GM18951 (cell line): ENCODE measurements around the gene PTCH2.

Experiments used
- POLR2A ChIP-seq: IDR thresholded peaks from 4 replicates; pipeline ENCODE4 v1.6.1; 2011; ENCODE audit warnings: mild to moderate bottlenecking; ENCODE audit not compliant: insufficient read length, insufficient read depth; ENCODE audit errors: extremely low read depth
- in situ Hi-C: fragments of 300-500 bp; cut with MboI; formaldehyde crosslinking; loops from one replicate; pipeline ENCODE4 v1.12.0; 2022; ENCODE audit warnings: low sequenced_read_pairs, mixed read lengths, inconsistent platforms; ENCODE audit not compliant: unreplicated experiment

PTCH2 gene

DNA sequence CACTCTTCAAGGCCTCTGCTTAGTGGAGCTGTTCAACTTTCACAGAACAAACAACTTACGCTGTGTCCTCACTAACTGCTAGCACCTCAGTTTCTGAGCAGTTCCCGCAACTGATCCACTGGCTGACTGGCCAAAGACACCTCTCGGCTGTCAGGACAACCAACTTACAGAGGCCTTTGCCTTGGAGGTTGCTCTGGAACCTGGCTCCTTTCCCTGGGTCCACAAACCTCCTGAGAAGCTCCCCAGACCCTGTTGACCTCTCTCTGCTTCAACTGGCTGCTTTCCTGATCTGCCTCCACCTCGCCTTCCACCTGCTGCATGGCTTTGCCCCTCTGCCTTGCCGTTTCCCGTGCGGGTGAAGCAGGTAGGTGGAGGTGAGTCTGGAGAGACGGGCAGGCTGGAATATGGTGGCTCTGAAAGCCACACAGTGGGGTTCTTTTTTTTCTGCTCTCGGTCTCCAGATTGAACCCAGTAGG, 21.8 kb downstream of the PTCH2 start:
- TF ChIP-seq POLR2A: no peak
- in situ Hi-C loops: loop anchor here (25.0 kb wide), 1 partner anchor 666 kb away; the partner anchor contains the start of gene TESK2

DNA sequence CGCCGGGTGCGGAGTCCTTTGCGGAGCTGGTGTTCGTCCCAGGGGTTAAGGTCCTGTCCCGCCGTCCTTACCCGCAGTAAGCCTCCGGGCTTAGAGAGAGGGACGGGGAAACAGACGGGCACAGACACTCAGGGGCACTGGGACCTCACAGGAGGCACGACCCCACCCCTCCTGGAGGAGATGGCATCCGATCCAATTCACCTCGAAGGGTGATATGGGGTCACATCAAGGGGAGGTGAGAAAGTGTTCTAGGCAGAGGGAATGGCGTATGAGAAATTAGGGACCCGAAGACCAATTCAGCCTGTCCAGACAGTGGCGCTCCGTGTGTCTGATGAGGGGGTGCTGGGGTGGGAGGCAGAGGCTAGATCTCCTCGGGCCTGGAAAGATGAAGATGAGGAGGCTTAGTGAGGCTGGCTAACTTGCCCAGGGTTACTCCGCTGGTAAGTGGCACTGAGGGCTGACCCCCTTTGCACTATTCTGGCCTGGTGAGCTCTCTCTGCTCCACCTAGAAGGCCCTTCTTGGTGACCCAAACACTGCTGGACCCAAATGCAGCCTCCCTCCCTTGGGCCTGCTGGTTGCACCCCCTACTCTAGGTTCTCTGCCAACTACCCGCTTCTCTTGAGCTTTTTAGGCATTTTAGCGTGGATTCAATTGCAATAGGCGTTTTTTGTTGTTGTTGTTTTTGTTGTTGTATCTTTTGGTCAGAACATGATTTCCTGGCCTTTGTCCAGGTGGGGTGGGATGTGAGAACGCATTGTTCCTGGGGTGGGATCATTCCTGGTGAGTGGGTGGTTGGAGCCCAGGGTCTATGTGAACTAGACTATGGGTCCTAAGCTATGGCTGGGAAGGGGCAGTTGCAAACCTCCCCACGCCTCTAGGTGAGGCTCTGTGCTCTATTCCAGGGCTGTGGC, 22.5 kb downstream of the PTCH2 start:
- in situ Hi-C loops: loop anchor here (25.0 kb wide), 1 partner anchor 667 kb away; the partner anchor contains the start of gene TESK2
- no peak for TF ChIP-seq POLR2A

- peak; percentile 99 for TF ChIP-seq POLR2A
- in situ Hi-C loops: loop anchor here (25.0 kb wide), 1 partner anchor 668 kb away; the partner anchor contains the start of gene TESK2
Observed at GRCh38 chr1:44819608-44820327, 23.3 kb downstream of the PTCH2 start.

GRCh38 chr1:44819196-44819607, 23.9 kb downstream of the PTCH2 start:
- TF ChIP-seq POLR2A: no peak
- in situ Hi-C loops: loop anchor here (25.0 kb wide), 1 partner anchor 668 kb away; the partner anchor contains the start of gene TESK2

DNA sequence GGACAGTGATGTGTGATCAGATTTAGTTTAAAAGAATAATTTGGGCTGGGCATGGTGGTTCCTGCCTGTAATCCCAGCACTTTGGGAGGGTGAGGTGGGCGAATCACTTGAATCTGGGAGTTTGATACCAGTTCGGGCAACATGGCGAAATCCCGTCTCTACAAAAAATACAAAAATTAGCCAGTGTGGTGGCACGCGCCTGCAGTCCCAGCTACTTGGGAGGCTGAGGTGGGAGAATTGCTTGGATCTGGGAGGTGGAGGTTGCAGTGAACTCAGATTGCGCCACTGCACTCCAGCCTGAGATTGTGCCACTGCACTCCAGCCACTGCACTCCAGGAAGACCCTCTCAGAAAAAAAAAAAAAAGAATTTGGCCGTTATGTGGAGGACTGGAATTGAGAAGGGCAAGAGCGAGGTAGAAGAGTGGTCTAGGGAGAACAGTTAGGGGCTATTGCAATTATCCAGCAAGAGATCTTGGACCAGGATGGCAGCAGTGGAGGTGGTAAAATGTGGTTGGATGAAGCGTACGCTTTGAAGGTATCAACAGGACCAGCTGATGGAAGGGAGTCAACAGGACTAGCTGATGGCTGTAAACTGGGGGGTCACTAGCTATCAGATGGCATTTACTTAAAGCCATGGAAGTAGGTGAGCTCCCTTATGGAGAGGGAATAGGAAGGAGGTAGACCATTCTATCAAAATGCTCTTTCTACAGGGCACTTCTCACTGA, 25.1 kb downstream of the PTCH2 start:
- in situ Hi-C loops: loop anchor here (25.0 kb wide), 1 partner anchor 669 kb away; the partner anchor contains the start of gene TESK2

DNA sequence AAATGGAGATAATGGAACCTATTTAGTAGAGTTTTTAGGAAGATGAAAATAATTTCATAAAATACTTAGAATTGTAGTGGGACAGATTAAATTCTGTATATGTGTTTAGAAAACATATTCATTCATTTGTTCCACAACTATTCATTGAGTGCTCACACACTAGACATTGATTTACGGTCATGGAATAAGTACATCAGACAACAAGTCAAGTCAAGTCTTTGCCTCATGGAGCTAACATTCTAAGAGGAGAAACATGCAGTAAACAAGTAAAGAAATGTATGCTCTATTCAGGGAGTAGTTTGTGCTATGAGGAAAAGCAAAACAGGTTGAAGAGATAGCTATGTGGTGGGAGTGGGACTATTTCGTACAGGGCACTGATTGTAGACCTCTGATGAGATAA, 25.7 kb downstream of the PTCH2 start:
- no peak for TF ChIP-seq POLR2A
- in situ Hi-C loops: loop anchor here (25.0 kb wide), 1 partner anchor 670 kb away; the partner anchor contains the start of gene TESK2

More for the DNA sequence above, 25.1 kb downstream of the PTCH2 start:
- TF ChIP-seq POLR2A: no peak

DNA sequence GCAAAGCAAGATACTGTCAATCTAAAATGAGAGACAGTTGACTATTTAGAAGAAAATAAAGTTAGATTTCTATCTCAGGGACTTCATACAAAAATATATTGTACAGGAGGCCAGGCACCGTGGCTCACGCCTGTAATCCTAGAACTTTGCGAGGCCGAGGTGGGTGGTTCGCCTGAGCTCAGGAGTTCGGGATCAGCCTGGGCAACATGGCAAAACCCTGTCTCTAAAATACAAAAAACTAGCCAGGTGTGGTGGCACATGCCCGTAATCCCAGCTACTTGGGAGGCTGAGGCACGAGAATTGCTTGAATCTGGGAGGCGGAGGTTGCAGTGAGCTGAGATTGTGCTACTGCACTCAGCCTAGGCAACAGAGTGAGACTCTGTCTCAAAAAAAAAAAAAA, 27.1 kb downstream of the PTCH2 start:
- in situ Hi-C loops: loop anchor here (25.0 kb wide), 1 partner anchor 671 kb away; the partner anchor contains the start of gene TESK2

DNA sequence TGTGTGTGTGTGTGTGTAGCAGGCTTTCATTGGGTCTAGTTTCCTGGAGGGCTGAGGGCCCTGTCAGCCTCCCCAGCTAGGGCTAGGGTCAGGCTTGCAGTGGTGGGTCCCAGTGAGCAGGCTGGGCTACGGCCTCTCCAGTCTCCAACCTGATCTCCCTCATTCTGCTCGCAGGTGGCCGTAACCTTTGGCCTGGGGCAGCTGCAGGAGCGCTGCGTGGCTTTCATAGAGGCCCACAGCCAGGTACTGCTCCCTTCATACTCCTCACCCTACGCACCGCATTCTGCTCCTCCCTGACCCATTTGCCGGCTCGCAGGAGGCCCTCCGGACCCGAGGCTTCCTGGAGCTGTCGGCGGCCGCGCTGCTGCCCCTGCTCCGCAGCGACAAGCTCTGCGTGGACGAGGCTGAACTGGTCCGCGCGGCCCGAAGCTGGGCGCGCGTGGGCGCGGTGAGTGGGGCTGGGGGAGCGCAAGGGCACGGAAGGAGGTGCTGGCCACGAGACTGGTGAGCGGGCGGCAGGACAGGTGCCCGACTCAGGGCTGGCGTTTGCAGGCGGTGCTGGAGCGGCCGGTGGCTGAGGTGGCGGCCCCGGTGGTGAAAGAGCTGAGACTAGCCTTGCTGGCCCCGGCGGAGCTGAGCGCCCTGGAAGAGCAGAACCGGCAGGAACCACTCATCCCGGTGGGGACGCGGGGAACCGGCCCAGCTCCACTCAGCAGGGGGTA, 30.1 kb downstream of the PTCH2 start:
- TF ChIP-seq POLR2A: no peak

DNA sequence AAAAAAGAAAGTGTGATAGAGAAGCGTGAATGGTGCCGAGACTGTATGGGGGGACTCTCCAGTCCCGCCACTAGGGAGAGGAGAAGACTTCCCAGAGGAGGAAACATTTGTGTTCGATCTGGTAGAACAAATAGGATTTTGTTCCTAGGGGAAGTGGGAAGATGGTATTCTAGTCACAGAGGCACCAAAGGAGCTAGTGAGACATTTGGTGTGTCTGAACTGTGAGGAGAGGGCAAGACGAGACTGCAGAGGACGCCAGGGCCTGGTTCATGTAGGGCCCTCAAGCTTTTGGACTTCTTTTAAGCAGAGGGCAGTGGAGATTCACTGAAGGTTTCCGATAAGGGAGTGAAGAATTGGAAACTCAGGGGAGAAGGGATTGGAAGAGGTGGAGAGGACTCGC, 31.8 kb downstream of the PTCH2 start:
- in situ Hi-C loops: loop anchor here (25.0 kb wide), 1 partner anchor 676 kb away; the partner anchor contains the start of gene TESK2
- no peak for TF ChIP-seq POLR2A

More for the DNA sequence above, 30.1 kb downstream of the PTCH2 start:
- in situ Hi-C loops: loop anchor here (25.0 kb wide), 1 partner anchor 674 kb away; the partner anchor contains the start of gene TESK2

- in situ Hi-C loops: loop anchor here (25.0 kb wide), 1 partner anchor 677 kb away; the partner anchor contains the start of gene TESK2
Observed at GRCh38 chr1:44810762-44811105, 32.3 kb downstream of the PTCH2 start.

- TF ChIP-seq POLR2A: no peak
- in situ Hi-C loops: loop anchor here (25.0 kb wide), 1 partner anchor 677 kb away; the partner anchor contains the start of gene TESK2
Observed at GRCh38 chr1:44810101-44810761, 32.8 kb downstream of the PTCH2 start.
